HEK293T (cell line): ENCODE measurements around the gene SMARCA1.

Experiments
- BHLHE40 ChIP-seq: fragments of 450-650 bp; IDR thresholded peaks from 2 replicates; pipeline ENCODE4 v1.6.1; 2016; ENCODE audit warnings: mild to moderate bottlenecking, moderate library complexity, borderline replicate concordance
- CTBP1 ChIP-seq: fragments of 450-650 bp; IDR thresholded peaks from 2 replicates; pipeline ENCODE4 v1.6.1; 2016; ENCODE audit warnings: borderline replicate concordance
- FOXA1 ChIP-seq: fragments of 450-650 bp; IDR thresholded peaks from 2 replicates; pipeline ENCODE4 v1.6.1; 2016; ENCODE audit warnings: mild to moderate bottlenecking
- FOXK2 ChIP-seq: fragments of 450-650 bp; IDR thresholded peaks from 2 replicates; pipeline ENCODE4 v1.6.1; 2016; ENCODE audit warnings: mild to moderate bottlenecking
- HDGF ChIP-seq: fragments of 450-650 bp; IDR thresholded peaks from 2 replicates; pipeline ENCODE4 v1.6.1; 2017; ENCODE audit warnings: antibody characterized with exemption, borderline replicate concordance
- LEF1 ChIP-seq: fragments of 450-650 bp; IDR thresholded peaks from 2 replicates; pipeline ENCODE4 v1.6.1; 2017; ENCODE audit warnings: mild to moderate bottlenecking, borderline replicate concordance
- NFRKB ChIP-seq: fragments of 450-650 bp; IDR thresholded peaks from 2 replicates; pipeline ENCODE4 v1.6.1; 2016; ENCODE audit warnings: mild to moderate bottlenecking, moderate library complexity
- PKNOX1 ChIP-seq: fragments of 450-650 bp; IDR thresholded peaks from 2 replicates; pipeline ENCODE4 v1.6.1; 2016
- SP1 ChIP-seq: fragments of 450-650 bp; IDR thresholded peaks from 2 replicates; pipeline ENCODE4 v1.6.1; 2017
- SUZ12 ChIP-seq: fragments of 450-650 bp; IDR thresholded peaks from 2 replicates; pipeline ENCODE4 v1.6.1; 2016; ENCODE audit warnings: mild to moderate bottlenecking
- TARDBP ChIP-seq: fragments of 450-650 bp; IDR thresholded peaks from 2 replicates; pipeline ENCODE4 v1.6.1; 2016
- ZNF384 ChIP-seq: fragments of 450-650 bp; IDR thresholded peaks from 2 replicates; pipeline ENCODE4 v1.6.1; 2016

- TF ChIP-seq FOXA1 (no peak), CTBP1 (no peak), FOXK2 (no peak), ZNF384 (no peak), SP1 (no peak), TARDBP (no peak), NFRKB (no peak), SUZ12 (no peak), PKNOX1 (no peak), HDGF (no peak), BHLHE40 (no peak), LEF1 (no peak)
Observed at GRCh38 chrX:129531132-129531531, 7.8 kb upstream of the SMARCA1 start.
